ENCODE results near the gene VTI1A.

Gene VTI1A

GRCh38 chr10:112817981-112818777, 371.2 kb downstream of the VTI1A start:
- no peak for DNase-seq

DNA sequence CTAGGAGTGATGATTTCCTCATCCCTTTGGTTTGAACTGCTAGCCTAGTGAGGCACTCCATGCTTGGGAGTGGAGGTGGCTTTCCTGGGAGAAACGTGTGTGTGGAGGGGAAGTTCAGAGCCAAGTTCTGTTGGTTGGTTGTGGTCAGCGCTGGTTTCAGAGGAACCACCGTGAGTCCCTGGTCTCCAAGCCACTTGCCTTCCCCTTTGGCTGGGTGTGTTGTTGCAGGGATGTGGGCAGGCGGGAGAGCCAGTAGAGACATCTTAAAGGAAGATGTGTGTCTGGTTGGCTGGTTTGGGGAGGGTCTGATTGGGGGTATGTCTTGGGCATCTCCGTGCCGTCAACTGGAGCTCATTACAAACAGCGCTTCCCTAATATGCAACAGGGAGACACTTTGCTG, 372.2 kb downstream of the VTI1A start:
- DNase-seq: no peak

- no peak for DNase-seq
These were observed 373.3 kb downstream of the VTI1A start for GRCh38 chr10:112820320-112820719.

- no peak for DNase-seq
These were observed 374.0 kb downstream of the VTI1A start for GRCh38 chr10:112821038-112821437.

- DNase-seq: no peak
These were observed 374.6 kb downstream of the VTI1A start for GRCh38 chr10:112821663-112822062.

DNA sequence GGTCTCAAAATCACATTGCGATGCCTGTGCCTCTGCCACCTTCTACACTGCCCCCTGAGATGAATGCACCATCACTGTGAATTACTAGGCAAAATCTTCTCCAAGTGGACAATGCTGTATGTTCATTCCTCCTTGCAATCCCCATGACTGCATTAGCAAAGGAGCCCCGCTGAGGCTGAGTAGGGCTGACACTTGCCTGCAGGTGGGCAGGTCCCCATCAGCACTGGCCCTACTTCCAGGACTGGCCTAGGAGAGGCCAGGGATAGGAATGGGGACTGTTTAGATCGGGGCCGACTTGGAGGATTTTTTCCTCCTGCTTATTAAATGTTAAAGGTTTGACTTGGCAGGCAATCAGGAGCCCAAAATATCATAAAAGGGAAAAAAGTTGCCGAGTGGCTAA, 376.0 kb downstream of the VTI1A start:
- DNase-seq: no peak

DNA sequence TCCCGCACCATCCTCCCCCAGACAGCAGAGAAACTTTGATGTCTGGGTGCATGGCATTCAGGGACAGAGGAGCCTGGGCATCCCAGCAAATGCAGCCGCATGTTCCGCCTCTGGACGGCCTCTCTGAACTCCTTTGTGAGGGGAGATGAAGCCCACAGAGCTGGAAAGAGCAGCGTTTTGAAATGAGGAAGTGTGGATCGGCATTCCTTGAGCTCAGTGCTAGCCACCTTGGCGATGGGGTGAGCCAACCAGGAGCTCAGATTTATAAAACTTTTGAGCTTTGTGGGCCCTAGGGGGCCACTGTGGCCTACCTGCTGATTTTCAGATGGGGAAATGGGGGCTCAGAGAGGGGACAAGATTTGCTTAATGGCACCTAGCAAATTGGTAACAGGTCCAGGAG, 376.6 kb downstream of the VTI1A start:
- no peak for DNase-seq

- DNase-seq: no peak
These were observed 379.1 kb downstream of the VTI1A start for GRCh38 chr10:112826018-112826697.

DNA sequence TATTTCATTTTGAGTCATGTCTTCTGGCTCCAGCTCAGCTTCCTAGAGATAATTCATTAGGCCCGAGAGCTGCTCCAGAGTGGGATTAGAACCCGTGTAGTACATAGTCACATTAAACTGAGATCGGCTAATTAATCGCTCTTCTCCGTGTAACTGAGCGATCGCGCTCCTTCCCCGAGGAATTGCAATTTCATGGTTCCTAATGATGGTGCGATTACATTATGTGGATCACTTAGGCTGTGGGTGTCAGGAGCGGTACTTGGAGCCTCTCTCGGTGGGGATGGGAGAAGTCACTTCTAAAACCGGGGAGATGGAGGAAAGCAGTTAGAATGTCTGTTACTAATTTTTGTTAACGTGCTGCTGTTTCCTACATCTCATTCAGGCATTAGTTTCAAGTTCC, 380.1 kb downstream of the VTI1A start:
- DNase-seq: no peak

DNA sequence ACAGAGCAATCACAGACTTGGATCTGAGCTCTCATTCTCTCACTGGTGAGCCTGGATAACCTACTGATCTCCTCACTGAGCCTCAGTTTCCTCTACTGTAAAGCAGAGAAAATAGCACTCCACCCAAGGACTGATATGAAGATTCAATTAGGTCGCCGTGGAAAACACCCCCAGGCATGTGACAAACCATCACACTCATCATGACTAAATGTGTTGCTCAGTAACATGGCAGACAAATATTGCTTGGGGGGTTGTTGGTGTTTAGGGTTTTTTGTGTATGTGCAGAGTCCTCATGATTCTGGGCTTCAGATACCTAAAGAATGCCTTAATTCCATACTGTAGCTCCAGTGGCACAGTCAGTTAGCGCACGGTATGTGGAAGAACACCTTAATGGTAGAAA, 380.9 kb downstream of the VTI1A start:
- DNase-seq: no peak

- no peak for DNase-seq
These were observed 384.8 kb downstream of the VTI1A start for GRCh38 chr10:112831859-112832258.

- DNase-seq: no peak
These were observed 385.4 kb downstream of the VTI1A start for GRCh38 chr10:112832361-112832878.

- DNase-seq: no peak
These were observed 385.9 kb downstream of the VTI1A start for GRCh38 chr10:112832959-112833358.

- no peak for DNase-seq
These were observed 387.8 kb downstream of the VTI1A start for GRCh38 chr10:112834751-112835181.

DNA sequence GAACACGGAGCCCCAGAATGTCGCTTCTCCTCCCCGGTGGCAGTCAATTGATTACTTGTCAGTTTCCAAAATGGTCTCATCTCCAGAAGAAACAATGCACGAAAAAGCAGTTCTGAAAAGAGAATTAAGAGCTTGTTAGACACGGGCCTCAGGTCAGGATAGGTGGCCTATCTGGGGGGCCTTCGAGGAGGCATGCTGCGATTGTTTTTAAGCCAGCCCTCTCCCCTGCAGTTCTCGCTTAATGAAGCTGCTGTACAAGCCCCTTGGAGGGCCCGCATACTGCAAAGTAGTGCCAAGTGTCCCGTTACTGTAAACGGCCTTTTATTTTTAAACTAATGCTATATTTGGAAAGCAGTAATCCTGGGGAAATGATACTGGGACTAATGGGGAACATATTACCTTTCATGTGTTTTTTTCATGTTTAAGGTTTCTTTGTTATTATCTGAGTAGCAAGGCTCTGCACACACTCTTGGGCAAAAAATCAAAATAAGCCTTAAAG, 388.3 kb downstream of the VTI1A start:
- DNase-seq: no peak

GRCh38 chr10:112835944-112836451, 389.0 kb downstream of the VTI1A start:
- no peak for DNase-seq

- DNase-seq: no peak
These were observed 391.9 kb downstream of the VTI1A start for GRCh38 chr10:112838784-112839481.

GRCh38 chr10:112839928-112840654, 393.1 kb downstream of the VTI1A start:
- no peak for DNase-seq

GRCh38 chr10:112841549-112841948, 394.5 kb downstream of the VTI1A start:
- no peak for DNase-seq

- DNase-seq: no peak
These were observed 395.9 kb downstream of the VTI1A start for GRCh38 chr10:112842832-112843360.

- DNase-seq: no peak
These were observed 396.6 kb downstream of the VTI1A start for GRCh38 chr10:112843623-112844022.

Data from NCI-H187 treated with DMSO at 0.1 percent for 48 hours (cell line).